Measurements from ENCODE around the gene HTRA2.

Gene HTRA2

GRCh38 chr2:74537140-74537539 is 7.4 kb downstream of the HTRA2 start:
- DNase-seq (ENCODE audit: insufficient read length, low spot score), result no peak
- no peak for FAIRE-seq
- no peak for TF ChIP-seq PAX5 (IDR thresholded peaks at IDR 0.05; ENCODE audit: insufficient read depth, low read length, severe bottlenecking)
- TF ChIP-seq TAF1 (IDR thresholded peaks at IDR 0.05; ENCODE audit: low read depth, low read length), result no peak
- TF ChIP-seq SPI1 (IDR thresholded peaks at IDR 0.05; ENCODE audit: low read depth, low read length), result no peak
- no peak for TF ChIP-seq POLR2A (IDR thresholded peaks at IDR 0.05; ENCODE audit: low read depth, low read length)
- TF ChIP-seq POU2F2 (IDR thresholded peaks at IDR 0.05; ENCODE audit: low read depth, low read length), result no peak
- no peak for TF ChIP-seq POLR2AphosphoS5 (IDR thresholded peaks at IDR 0.05; ENCODE audit: low read depth, low read length)

GRCh38 chr2:74538881-74539339 is 9.2 kb downstream of the HTRA2 start:
- FAIRE-seq (peak; percentile 23), DNase-seq (ENCODE audit: insufficient read length, low spot score) (no peak)
- TF ChIP-seq POU2F2 (IDR thresholded peaks at IDR 0.05; ENCODE audit: low read depth, low read length), result no peak
- TF ChIP-seq SPI1 (IDR thresholded peaks at IDR 0.05; ENCODE audit: low read depth, low read length), result peak; percentile 45; the same call in 1 of the 2 replicates
- no peak for TF ChIP-seq PAX5 (IDR thresholded peaks at IDR 0.05; ENCODE audit: insufficient read depth, low read length, severe bottlenecking)
- TF ChIP-seq POLR2AphosphoS5 (IDR thresholded peaks at IDR 0.05; ENCODE audit: low read depth, low read length), result no peak
- TF ChIP-seq POLR2A (IDR thresholded peaks at IDR 0.05; ENCODE audit: low read depth, low read length), result no peak
- TF ChIP-seq TAF1 (IDR thresholded peaks at IDR 0.05; ENCODE audit: low read depth, low read length), result no peak

GRCh38 chr2:74540291-74540690 is 10.6 kb downstream of the HTRA2 start:
- TF ChIP-seq POLR2AphosphoS5 (IDR thresholded peaks at IDR 0.05; ENCODE audit: low read depth, low read length) (no peak), TAF1 (IDR thresholded peaks at IDR 0.05; ENCODE audit: low read depth, low read length) (no peak), PAX5 (IDR thresholded peaks at IDR 0.05; ENCODE audit: insufficient read depth, low read length, severe bottlenecking) (no peak), SPI1 (IDR thresholded peaks at IDR 0.05; ENCODE audit: low read depth, low read length) (no peak), POLR2A (IDR thresholded peaks at IDR 0.05; ENCODE audit: low read depth, low read length) (no peak), POU2F2 (IDR thresholded peaks at IDR 0.05; ENCODE audit: low read depth, low read length) (no peak)
- DNase-seq (ENCODE audit: insufficient read length, low spot score) (no peak), FAIRE-seq (no peak)

- no peak for TF ChIP-seq TAF1 (IDR thresholded peaks at IDR 0.05; ENCODE audit: low read depth, low read length)
- TF ChIP-seq PAX5 (IDR thresholded peaks at IDR 0.05; ENCODE audit: insufficient read depth, low read length, severe bottlenecking), result no peak
- no peak for TF ChIP-seq POLR2A (IDR thresholded peaks at IDR 0.05; ENCODE audit: low read depth, low read length)
- no peak for TF ChIP-seq SPI1 (IDR thresholded peaks at IDR 0.05; ENCODE audit: low read depth, low read length)
- no peak for TF ChIP-seq POLR2AphosphoS5 (IDR thresholded peaks at IDR 0.05; ENCODE audit: low read depth, low read length)
- TF ChIP-seq POU2F2 (IDR thresholded peaks at IDR 0.05; ENCODE audit: low read depth, low read length), result no peak
- FAIRE-seq (no peak), DNase-seq (ENCODE audit: insufficient read length, low spot score) (no peak)
Measured at GRCh38 chr2:74542978-74543377, 13.2 kb downstream of the HTRA2 start.

- DNase-seq (ENCODE audit: insufficient read length, low spot score) (no peak), FAIRE-seq (no peak)
- no peak for TF ChIP-seq POLR2A (IDR thresholded peaks at IDR 0.05; ENCODE audit: low read depth, low read length)
- no peak for TF ChIP-seq SPI1 (IDR thresholded peaks at IDR 0.05; ENCODE audit: low read depth, low read length)
- TF ChIP-seq POU2F2 (IDR thresholded peaks at IDR 0.05; ENCODE audit: low read depth, low read length), result no peak
- no peak for TF ChIP-seq TAF1 (IDR thresholded peaks at IDR 0.05; ENCODE audit: low read depth, low read length)
- TF ChIP-seq POLR2AphosphoS5 (IDR thresholded peaks at IDR 0.05; ENCODE audit: low read depth, low read length), result no peak
- no peak for TF ChIP-seq PAX5 (IDR thresholded peaks at IDR 0.05; ENCODE audit: insufficient read depth, low read length, severe bottlenecking)
Measured at GRCh38 chr2:74544634-74545033, 14.9 kb downstream of the HTRA2 start.

GRCh38 chr2:74546004-74546403 is 16.3 kb downstream of the HTRA2 start:
- FAIRE-seq (no peak), DNase-seq (ENCODE audit: insufficient read length, low spot score) (no peak)
- no peak for TF ChIP-seq SPI1 (IDR thresholded peaks at IDR 0.05; ENCODE audit: low read depth, low read length)
- no peak for TF ChIP-seq POU2F2 (IDR thresholded peaks at IDR 0.05; ENCODE audit: low read depth, low read length)
- no peak for TF ChIP-seq TAF1 (IDR thresholded peaks at IDR 0.05; ENCODE audit: low read depth, low read length)
- TF ChIP-seq POLR2AphosphoS5 (IDR thresholded peaks at IDR 0.05; ENCODE audit: low read depth, low read length), result no peak
- TF ChIP-seq POLR2A (IDR thresholded peaks at IDR 0.05; ENCODE audit: low read depth, low read length), result no peak
- TF ChIP-seq PAX5 (IDR thresholded peaks at IDR 0.05; ENCODE audit: insufficient read depth, low read length, severe bottlenecking), result no peak

GRCh38 chr2:74548285-74548899 is 18.7 kb downstream of the HTRA2 start:
- TF ChIP-seq TAF1 (IDR thresholded peaks at IDR 0.05; ENCODE audit: low read depth, low read length), result no peak
- no peak for TF ChIP-seq POLR2AphosphoS5 (IDR thresholded peaks at IDR 0.05; ENCODE audit: low read depth, low read length)
- TF ChIP-seq POLR2A (IDR thresholded peaks at IDR 0.05; ENCODE audit: low read depth, low read length), result no peak
- no peak for TF ChIP-seq PAX5 (IDR thresholded peaks at IDR 0.05; ENCODE audit: insufficient read depth, low read length, severe bottlenecking)
- no peak for TF ChIP-seq SPI1 (IDR thresholded peaks at IDR 0.05; ENCODE audit: low read depth, low read length)
- no peak for TF ChIP-seq POU2F2 (IDR thresholded peaks at IDR 0.05; ENCODE audit: low read depth, low read length)
- no peak for DNase-seq (ENCODE audit: insufficient read length, low spot score)
- FAIRE-seq, result no peak

GRCh38 chr2:74548900-74549826 is 19.4 kb downstream of the HTRA2 start:
- DNase-seq (ENCODE audit: insufficient read length, low spot score) (no peak), FAIRE-seq (peak; percentile 50)
- TF ChIP-seq PAX5 (IDR thresholded peaks at IDR 0.05; ENCODE audit: insufficient read depth, low read length, severe bottlenecking) (no peak), TAF1 (IDR thresholded peaks at IDR 0.05; ENCODE audit: low read depth, low read length) (no peak), POLR2A (IDR thresholded peaks at IDR 0.05; ENCODE audit: low read depth, low read length) (peak; percentile 45; the same call in 1 of the 2 replicates), POLR2AphosphoS5 (IDR thresholded peaks at IDR 0.05; ENCODE audit: low read depth, low read length) (peak; percentile 30; the same call in 1 of the 2 replicates)

- TF ChIP-seq TAF1 (IDR thresholded peaks at IDR 0.05; ENCODE audit: low read depth, low read length) (no peak), POLR2A (IDR thresholded peaks at IDR 0.05; ENCODE audit: low read depth, low read length) (no peak), POU2F2 (IDR thresholded peaks at IDR 0.05; ENCODE audit: low read depth, low read length) (no peak), POLR2AphosphoS5 (IDR thresholded peaks at IDR 0.05; ENCODE audit: low read depth, low read length) (no peak), PAX5 (IDR thresholded peaks at IDR 0.05; ENCODE audit: insufficient read depth, low read length, severe bottlenecking) (no peak), SPI1 (IDR thresholded peaks at IDR 0.05; ENCODE audit: low read depth, low read length) (no peak)
- FAIRE-seq, result no peak
Measured at GRCh38 chr2:74550231-74550630, 20.5 kb downstream of the HTRA2 start.

More at GRCh38 chr2:74550231-74550630, 20.5 kb downstream of the HTRA2 start:
- no peak for DNase-seq (ENCODE audit: insufficient read length, low spot score)
